Left lung (tissue), 10 donors: ENCODE data around the gene POU2F1. TPM values are rescaled to one million over a fixed set of nuclear protein-coding genes. Genes with fewer than 3 reads are reported as not detected.

Experiments used
- ATAC-seq: fragments of 200-7000 bp; cut with Tn5 transposase; one replicate; pipeline ENCODE4 v1.9.1; 2020; ENCODE audit warnings: moderate library complexity
- DNase-seq, 4 donors: peaks; one replicate each; pipeline ENCODE4 v3.0.0-alpha.2; 2013 to 2020
- H3K27ac ChIP-seq, 2 donors: fragments of 200-600 bp; sonication (generic) in 1 of 2; one replicate each; pipeline versions ENCODE4 v1.5.0 to v1.8.0; 2020 to 2021
- H3K27me3 ChIP-seq, 2 donors: fragments of 200-600 bp; sonication (generic) in 1 of 2; one replicate each; pipeline versions ENCODE4 v1.5.0 to v1.8.0; 2020 to 2021
- H3K36me3 ChIP-seq, 2 donors: fragments of 200-600 bp; sonication (generic) in 1 of 2; one replicate each; pipeline versions ENCODE4 v1.5.0 to v1.8.0; 2020 to 2021
- H3K4me1 ChIP-seq, 2 donors: fragments of 200-600 bp; one replicate each; pipeline ENCODE4 v1.8.0; 2021
- H3K4me3 ChIP-seq, 2 donors: fragments of 200-600 bp; sonication (generic) in 1 of 2; one replicate each; pipeline versions ENCODE4 v1.5.0 to v1.8.0; 2020 to 2021; ENCODE audit warnings: mild to moderate bottlenecking in 1 of 2
- H3K9me3 ChIP-seq, 2 donors: fragments of 200-600 bp; sonication (generic) in 1 of 2; one replicate each; pipeline versions ENCODE4 v1.5.0 to v1.8.0; 2020 to 2021
- intact Hi-C, 2 donors: fragments of 100-400 bp; cut with DNase I; formaldehyde crosslinking; loops; one replicate each; pipeline versions ENCODE4 v1.11.2 to v1.14.2; 2022
- polyA plus RNA-seq, 6 donors: library from polyadenylated mRNA; unstranded; fragments of 120-200 nt; gene quantifications; one replicate each; pipeline ENCODE4 v1.2.1, GENCODE V29; 2013; ENCODE audit not compliant: insufficient read length in 6 of 6
- total RNA-seq, 2 donors: library from RNA; stranded (reverse); fragmentation: NEBNext Ultra II Directional; extraction: Animal tissue kit (Norgen Biotek cat#: 25700); gene quantifications; one replicate each; pipeline ENCODE4 v1.2.1, GENCODE V29; 2021
- TF ChIP-seq, protein P1 (sequence below), 2 donors: fragments of 200-600 bp; sonication (generic) in 1 of 2; IDR thresholded peaks; one replicate each; pipeline versions ENCODE4 v1.5.0 to v1.8.0; 2021; ENCODE audit warnings: antibody characterized with exemption in 2 of 2
- donor health status: DM: no; HTN: yes; CAD: no.
- donor health status: DM: no; HTN: no; CAD: no.

Gene POU2F1
- total and polyA plus RNA-seq, 8 donors = 12.3 to 16.3 (median 15.2) TPM

DNA sequence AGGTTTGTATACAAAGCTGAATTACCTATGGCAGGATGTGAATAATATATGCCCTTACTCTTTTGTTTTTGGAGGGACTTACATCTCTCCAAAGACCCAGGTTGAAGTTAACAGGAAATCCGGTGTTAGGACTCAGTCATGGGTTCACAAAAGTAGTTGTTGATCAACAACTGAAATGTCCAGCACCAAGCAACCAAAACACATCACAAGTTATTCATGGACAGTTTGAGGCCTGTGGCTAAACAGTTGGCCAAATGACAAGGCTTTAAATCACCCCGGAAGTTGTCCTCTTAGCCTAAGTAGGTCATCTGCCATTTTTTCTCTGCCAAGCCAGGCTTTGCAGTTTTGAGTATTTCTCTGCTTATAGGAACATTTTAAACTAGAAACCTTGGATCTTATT lies 207.7 kb downstream of the POU2F1 start:
- no peak overlapping the region for H3K27ac ChIP-seq
- intact Hi-C loops = no loop called here

DNA sequence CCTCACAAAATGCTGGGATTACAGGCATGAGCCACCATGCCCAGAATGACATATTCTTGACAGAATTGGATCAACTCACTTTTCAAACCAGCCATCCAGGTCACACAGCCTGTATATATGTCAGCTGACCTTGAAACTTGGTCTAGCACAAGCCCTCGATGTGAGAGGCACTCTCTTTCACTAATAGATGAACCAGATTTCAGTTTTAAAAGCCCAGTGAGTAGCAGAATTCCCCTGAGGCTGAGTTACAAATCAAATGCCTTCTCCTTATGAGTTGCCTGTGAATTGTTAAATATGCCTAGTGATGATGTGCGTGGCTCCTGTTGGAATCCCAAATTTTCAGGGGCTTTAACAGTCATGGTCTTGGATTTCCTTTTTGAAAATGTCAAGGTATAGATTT lies 208.9 kb downstream of the POU2F1 start:
- TF ChIP-seq, protein P1, sequence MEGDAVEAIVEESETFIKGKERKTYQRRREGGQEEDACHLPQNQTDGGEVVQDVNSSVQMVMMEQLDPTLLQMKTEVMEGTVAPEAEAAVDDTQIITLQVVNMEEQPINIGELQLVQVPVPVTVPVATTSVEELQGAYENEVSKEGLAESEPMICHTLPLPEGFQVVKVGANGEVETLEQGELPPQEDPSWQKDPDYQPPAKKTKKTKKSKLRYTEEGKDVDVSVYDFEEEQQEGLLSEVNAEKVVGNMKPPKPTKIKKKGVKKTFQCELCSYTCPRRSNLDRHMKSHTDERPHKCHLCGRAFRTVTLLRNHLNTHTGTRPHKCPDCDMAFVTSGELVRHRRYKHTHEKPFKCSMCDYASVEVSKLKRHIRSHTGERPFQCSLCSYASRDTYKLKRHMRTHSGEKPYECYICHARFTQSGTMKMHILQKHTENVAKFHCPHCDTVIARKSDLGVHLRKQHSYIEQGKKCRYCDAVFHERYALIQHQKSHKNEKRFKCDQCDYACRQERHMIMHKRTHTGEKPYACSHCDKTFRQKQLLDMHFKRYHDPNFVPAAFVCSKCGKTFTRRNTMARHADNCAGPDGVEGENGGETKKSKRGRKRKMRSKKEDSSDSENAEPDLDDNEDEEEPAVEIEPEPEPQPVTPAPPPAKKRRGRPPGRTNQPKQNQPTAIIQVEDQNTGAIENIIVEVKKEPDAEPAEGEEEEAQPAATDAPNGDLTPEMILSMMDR (IDR thresholded peaks at IDR 0.05) = no peak
- Histone ChIP-seq H3K4me1 (no peaks in the 10 kb centered on the region), H3K36me3 (no peaks in the 10 kb centered on the region), H3K27me3 (no peaks in the 10 kb centered on the region), H3K4me3 (no peak overlapping the region), H3K9me3 (no peaks in the 10 kb centered on the region), H3K27ac (no peak overlapping the region)
- no peak for DNase-seq
- intact Hi-C loops = no loop called here
- no peak for ATAC-seq

More for the DNA sequence above, 207.7 kb downstream of the POU2F1 start:
- ATAC-seq = no peak
- H3K4me1 ChIP-seq = no peaks in the 10 kb centered on the region
- no peaks in the 10 kb centered on the region for H3K36me3 ChIP-seq
- no peaks in the 10 kb centered on the region for H3K27me3 ChIP-seq
- peak in 1 of 4 donors; percentile 38 for DNase-seq
- no peaks in the 10 kb centered on the region for H3K9me3 ChIP-seq
- TF ChIP-seq, protein P1 (IDR thresholded peaks at IDR 0.05) = no peak
- no peak overlapping the region for H3K4me3 ChIP-seq

DNA sequence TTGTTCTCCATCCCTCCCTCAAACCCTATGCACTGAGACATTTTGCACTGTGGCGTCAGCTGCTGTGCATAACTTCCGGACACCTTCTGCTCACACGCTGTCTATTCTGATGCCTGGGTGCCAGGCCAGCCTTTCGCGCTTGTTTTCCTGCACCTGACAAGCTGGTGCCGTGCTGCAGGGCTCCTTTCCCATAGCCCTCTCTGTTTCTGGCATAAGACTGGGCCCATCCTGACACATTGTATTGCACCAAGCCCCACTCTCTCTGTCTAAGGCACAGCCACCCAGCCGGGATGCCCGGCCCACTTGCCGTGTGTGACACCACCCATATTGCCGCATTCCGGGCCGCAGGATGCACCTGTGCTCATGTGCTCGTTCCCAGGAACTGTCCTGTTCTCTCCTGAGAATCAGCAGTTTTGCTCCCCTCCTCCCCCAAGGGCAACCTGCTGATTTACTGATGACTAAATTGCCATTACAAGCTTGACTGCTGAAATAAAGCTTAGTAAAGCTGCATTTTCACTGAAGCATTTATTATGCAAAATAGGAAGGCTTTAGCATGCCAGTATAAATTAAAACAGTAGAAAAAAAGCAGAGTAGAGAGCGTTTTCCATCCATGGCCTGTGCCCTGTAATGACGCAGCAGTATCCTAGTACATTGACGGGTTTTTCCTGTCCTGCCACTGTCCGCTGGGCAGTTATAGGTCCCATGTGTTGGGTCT lies 209.6 kb downstream of the POU2F1 start:
- peak in 1 of 4 donors; percentile 25 for DNase-seq
- no peak overlapping the region for H3K27ac ChIP-seq
- H3K9me3 ChIP-seq = no peaks in the 10 kb centered on the region
- TF ChIP-seq, protein P1 (IDR thresholded peaks at IDR 0.05) = no peak
- H3K36me3 ChIP-seq = no peaks in the 10 kb centered on the region
- H3K4me1 ChIP-seq = no peaks in the 10 kb centered on the region
- H3K4me3 ChIP-seq = no peak overlapping the region
- intact Hi-C loops = no loop called here
- ATAC-seq = no peak
- H3K27me3 ChIP-seq = no peaks in the 10 kb centered on the region

DNA sequence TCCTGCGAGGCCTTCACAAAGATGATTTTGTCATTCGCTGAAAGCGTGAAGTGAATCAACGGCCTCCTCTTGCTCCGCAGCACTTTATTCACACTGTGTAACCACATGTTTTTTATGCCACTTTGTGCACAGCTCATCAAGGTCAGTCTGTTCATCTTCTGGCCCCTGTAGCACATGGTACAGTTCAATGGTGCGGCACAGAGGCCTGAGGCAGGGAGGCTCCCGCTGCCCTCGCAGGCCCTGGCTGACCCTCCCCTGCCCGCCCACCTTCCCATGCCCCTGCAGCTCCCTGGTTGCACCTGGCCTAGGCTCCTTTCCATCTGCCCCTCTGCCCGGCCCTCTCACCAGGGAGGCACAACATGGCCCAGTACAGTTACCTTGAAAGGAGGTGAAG lies 210.2 kb downstream of the POU2F1 start:
- TF ChIP-seq, protein P1 (IDR thresholded peaks at IDR 0.05) = no peak
- no peaks in the 10 kb centered on the region for H3K4me1 ChIP-seq
- peak in 1 of 4 donors; percentile 7 for DNase-seq
- no peak for ATAC-seq
- intact Hi-C loops = no loop called here
- H3K36me3 ChIP-seq = no peaks in the 10 kb centered on the region
- no peaks in the 10 kb centered on the region for H3K27me3 ChIP-seq
- H3K4me3 ChIP-seq = no peak overlapping the region
- no peaks in the 10 kb centered on the region for H3K9me3 ChIP-seq
- H3K27ac ChIP-seq = no peak overlapping the region

DNA sequence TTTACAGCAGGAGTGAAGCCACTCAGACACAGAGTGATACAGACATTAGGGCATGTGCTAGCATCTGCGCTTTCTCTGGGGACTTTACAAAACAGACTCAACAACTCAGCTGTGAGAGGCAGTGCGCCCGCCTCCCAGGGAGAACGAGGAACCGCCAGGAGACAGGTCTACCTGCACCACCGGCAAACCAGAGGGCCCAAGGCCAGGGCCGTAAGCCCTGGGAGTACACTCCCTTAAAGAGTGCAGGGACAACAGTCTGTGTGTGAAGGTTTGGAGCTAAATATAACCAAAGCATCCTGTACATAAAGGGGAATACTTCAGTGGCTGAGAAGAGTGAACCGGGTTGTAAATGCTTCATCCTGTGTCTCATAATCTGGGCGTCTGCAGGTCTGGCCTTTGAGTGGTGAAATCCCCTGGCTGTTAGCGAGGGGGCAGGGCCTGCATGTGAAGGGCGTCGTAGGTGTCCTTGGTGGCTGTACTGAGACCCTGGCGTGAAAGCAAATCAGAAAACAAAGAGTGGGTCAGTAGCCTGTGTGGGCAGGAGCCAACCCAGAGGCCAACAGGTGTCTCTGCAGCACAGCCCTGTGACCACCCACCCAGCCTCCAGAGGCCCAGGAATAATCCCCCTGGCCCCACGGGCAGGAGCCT lies 210.7 kb downstream of the POU2F1 start:
- ATAC-seq (no peak), DNase-seq (peak in 1 of 4 donors; percentile 25)
- intact Hi-C loops = no loop called here
- Histone ChIP-seq H3K4me1 (no peaks in the 10 kb centered on the region), H3K36me3 (no peaks in the 10 kb centered on the region), H3K9me3 (no peaks in the 10 kb centered on the region), H3K27ac (no peak overlapping the region), H3K27me3 (no peaks in the 10 kb centered on the region), H3K4me3 (no peak overlapping the region)
- TF ChIP-seq, protein P1 (IDR thresholded peaks at IDR 0.05) = no peak
